LoVo (cell line): ENCODE measurements around the gene SERGEF.

Experiments used
- DNase-seq: peaks from one replicate; pipeline ENCODE4 v3.0.0-alpha.2; 2016; ENCODE audit warnings: low spot score

The SERGEF gene

GRCh38 chr11:18012906-18013781 lies at the start of gene SERGEF:
SERGEF (minus strand) TSS chr11:18013047; CDS start chr11:18013010, 37 bp downstream.
- DNase-seq = peak; percentile 95

- no peak for DNase-seq
These were observed 48.5 kb upstream of the SERGEF start for GRCh38 chr11:18061351-18061750.

- peak; percentile 38 for DNase-seq
These were observed 43.8 kb upstream of the SERGEF start for GRCh38 chr11:18056561-18057181.

DNA sequence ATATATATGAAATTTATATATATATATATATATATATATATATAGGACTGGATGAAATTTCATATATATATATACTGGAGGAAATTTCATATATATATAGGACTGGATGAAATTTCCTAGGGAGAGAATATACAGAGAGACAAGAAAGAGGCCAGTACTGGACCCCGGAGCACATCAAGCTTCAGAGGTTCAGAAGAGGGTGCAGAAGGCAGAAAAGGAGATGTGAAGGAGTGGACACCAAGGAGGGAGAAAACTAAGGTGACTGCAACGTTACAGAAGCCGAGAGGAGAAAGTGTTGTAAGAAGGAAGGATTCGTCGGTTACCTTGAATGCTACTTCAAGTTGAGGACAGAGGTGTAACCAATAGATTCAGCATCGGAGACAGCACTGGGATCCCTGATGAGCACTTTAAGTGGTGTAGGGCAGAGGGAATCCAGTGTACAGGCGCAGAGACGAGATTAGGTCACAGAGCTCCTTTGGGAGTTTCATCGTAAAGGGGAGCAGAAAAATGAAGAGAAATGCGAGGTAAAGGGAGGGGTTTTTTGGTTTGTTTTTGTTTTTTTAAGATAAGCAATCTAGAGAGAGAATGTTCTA lies 41.8 kb upstream of the SERGEF start:
- no peak for DNase-seq

DNA sequence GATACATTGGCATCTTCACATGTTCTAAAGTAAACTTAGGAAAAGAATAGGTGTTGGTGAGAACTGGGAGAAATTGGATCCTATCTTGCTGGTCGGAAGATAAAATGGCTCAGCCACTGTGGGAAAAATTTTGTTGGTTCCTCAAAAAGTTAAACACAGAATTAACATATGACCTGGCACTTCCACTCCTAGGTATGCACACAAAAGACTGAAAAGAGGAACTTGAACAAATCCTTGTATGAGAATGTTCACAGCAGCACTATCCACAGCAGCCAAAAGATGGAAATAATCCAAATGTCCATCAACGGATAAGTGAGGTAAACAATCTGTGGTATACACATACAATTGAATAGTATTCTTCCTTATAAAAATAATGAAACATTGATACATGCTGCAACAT lies 38.0 kb upstream of the SERGEF start:
- no peak for DNase-seq

DNA sequence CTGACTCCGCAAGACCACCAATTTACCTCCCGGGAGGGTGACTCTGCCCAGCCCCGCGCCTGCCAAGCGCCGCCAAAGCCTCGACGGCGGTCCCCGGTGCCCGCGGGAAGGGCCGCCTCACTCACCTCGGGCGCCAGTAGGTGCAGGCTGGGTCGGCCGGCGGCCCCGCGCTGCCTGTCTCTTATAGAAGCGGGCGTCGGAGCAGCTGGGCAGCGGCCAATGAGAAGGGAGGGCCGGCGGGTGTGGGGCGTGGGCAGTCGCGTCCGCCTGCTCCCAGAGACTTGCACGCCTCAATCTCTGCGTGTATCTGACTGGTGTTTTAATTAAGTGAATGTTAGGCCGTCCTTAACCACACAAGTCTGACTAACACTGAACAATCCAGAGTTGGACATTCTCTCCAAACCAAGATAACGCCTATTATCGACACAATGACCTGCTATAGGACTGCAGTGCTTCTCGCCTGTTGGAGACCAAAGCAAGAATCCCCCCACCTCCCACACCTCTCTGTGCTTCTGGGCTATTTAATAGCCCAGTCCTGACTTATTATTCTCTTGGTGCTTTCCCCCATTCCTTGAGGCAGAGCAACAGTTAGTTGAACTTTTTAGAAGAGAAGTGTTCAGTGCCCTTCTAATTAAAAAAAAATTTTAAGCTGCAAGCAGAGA lies 33.4 kb upstream of the SERGEF start, which contains the start of gene TPH1:
Gene TPH1, minus strand, starts transcription at position 154 of the 662 bp plus-strand sequence. CDS start 5,507 bp downstream, outside the sequence.
- peak; percentile 41 for DNase-seq

GRCh38 chr11:18036456-18036855 lies 23.6 kb upstream of the SERGEF start:
- no peak for DNase-seq

GRCh38 chr11:18027475-18027874 lies 14.6 kb upstream of the SERGEF start:
- DNase-seq = no peak

- DNase-seq = no peak
These were observed 9.6 kb upstream of the SERGEF start for GRCh38 chr11:18022419-18022818.

GRCh38 chr11:18019650-18020049 lies 6.8 kb upstream of the SERGEF start:
- no peak for DNase-seq

GRCh38 chr11:18016789-18017188 lies 3.9 kb upstream of the SERGEF start:
- no peak for DNase-seq

DNA sequence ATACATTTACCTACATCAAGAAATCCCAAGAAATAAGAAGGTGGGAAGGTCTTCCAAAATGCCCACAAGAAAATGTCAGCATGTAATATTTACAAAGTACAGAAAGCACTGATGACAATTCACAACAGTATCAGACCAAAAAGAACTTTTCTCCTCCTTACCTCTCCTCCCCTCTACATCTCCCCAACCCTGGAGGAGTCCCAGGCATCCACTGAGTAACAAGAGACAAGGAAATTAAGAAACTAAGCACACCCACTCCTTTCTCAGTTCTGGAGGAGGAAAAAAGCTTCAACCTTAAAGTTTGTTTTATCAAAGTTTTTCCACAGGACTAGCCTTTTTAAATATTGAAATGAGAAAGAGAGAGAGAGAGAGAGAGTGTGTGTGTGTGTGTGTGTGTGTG lies 2.0 kb upstream of the SERGEF start:
- DNase-seq = no peak

GRCh38 chr11:18013790-18014507 lies 1.1 kb upstream of the SERGEF start:
- no peak for DNase-seq

DNA sequence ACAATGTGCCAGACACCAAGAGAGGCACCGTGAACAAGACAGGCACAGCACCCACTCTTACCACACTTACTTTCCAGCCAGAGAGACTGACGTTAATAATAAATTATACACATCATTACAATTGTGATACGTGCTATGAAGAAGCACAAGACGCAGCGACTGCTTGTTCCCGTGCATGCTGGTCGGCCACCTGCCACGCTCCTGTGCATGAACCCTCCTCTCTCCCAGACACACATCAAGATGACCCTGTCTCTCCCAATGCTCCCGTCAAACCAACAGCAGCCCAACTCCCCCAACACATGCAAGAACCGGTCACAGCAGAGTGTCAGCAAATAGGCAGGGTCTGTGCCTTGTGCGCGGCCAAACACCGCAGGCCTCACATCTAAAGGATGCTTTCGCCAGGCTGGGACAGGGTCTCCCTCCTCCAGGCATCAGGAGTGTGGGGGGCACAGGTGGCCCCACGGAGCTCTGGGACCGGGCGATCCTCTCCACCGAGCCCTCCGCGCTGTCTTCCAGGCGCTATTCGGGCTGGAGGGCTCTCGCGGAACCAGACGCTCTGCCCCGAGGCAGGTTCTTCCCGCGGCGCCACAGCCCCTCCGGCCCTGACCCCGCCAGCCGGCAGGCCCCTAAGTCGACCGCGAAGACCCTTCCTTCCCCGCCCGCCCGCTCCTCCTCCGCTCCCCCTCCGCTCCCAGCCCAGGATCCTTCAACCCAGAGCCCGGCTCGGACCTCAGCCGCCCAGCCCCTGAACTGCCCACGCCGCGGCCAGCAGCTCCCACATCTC lies 533 bp downstream of the SERGEF start:
- DNase-seq = peak; percentile 1

DNA sequence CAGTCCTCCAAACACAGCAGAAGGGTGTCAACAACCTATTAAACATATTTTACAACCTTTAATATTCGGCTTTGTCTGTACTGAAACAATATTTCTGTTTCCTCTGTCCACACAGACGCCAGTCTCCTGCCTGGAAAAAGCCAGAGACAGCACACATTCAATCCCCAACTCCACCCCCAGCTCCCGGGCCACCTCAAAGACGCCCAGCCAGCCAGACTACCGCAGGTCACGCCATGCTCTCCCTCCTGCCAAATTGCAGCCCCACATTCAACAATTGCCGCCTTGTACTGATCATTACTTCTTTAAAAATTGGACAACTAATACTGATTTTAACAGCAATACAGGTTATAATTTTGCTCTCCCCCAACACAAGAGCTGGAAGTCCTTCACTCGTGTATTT lies 1.2 kb downstream of the SERGEF start:
- DNase-seq = no peak

DNA sequence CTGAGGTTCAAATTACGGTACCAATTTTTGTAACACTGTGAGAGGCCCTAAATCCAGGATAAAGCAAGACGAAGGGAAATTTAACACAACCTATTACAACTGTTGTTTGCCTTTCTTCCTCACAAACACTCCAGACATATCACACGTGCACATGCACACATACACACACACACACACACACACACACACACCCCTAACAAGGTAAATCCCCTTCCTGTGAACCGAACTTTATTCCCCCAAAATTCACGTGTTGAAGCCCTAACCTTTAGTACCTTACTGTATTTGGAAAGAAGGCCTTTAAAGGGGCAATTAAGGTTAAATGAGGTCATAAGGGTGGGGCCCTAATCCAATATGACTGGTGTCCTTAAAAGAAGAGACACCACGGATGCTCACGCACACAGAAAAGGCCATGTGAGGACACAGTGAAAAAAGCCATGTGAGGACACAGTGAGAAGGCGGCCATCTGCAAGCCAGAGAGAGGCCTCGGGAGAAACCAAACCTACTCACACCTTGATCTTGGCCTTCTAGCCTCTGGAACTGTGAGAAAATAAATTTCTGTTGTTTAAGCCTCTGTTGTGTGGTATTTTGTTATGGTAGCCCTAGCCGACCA lies 1.8 kb downstream of the SERGEF start:
- no peak for DNase-seq

DNA sequence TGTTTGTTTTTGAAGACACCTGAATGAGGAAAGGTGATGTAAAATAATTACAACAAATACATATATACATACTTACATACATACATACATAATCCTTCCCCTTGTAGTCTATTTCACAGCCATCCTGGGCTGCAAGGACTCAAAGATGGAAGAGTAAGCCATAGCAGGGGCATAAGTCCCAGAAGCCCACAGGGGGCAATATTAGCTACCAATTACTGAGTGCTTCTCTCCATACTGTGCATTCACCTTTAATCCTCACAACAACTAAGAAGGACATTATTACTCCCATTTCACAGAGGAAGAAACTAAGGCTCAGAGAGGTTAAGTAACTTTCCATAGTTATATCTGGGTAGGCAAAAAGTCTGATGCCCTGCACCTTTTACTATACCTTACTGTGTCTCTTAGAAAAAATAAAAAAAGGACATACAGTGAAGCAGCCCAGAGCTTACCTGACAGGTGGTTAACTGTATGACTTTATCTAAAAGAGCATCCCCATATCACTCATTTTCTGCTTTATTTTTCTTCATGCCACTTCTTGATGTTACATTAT lies 2.7 kb downstream of the SERGEF start:
- DNase-seq = no peak

DNA sequence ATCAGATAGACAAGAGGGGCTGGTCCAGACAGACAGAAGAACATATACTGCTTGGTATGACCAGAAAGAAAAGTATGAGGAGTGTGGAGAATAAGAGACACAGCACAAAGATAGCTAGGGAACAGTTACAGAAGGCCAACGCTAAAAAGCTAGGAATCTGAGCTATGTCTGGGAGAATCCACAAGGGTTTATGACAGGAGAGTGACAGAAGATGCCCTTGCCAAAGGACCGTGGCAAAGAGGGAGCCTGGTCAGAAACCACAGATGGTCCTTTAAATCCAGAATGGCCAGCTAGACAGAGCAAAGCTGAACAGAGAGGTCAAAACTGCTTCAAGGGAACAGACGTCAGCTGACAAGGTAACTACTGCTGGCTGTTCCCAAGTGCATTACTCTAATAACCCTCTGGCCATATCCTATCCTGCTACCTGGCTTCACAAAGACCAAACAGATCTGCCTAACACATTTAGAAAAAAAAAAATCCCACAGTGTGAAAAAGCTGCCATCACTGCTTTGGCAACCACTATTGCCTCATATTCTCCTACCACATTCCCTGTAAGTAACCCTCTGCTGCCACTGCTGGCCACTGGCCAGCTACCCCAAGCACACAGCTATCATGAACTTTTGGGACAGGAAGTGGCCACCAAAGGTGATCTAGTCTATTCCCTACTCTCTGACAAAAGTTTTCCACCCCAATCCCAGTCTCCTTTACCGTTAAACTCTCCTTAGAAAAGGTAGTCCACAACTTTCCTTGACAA lies 7.3 kb downstream of the SERGEF start:
- DNase-seq = no peak

DNA sequence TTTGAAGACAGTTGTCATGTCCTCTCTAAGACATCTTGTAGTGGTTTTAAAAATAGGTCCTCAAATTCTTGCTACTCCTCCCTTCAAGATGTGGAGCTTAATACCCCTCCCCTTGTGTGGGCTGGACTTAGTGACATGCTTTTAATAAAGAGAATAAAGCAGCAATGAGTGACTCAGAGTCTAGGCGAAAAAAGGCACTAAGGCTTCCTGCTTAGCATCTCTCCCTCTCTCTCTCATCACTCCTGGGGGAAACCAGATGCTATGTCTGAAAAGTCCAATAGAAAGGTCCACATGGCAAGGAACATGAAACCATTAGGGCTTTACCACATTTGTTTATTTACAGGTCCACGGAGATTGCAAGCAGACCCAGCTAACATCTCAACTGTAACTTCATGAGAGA lies 11.7 kb downstream of the SERGEF start:
- no peak for DNase-seq
